GM18511 (cell line): ENCODE results near the gene SLC7A14.

Experiments used
- ATAC-seq: cut with Tn5 transposase; IDR thresholded peaks from one replicate; pipeline ENCODE4 v1.9.1; 2021; ENCODE audit warnings: mild to moderate bottlenecking, moderate library complexity; ENCODE audit not compliant: unreplicated experiment

Gene SLC7A14

GRCh38 chr3:170500462-170500861, 85.4 kb downstream of the SLC7A14 start:
- no peak for ATAC-seq

GRCh38 chr3:170499562-170500156, 86.2 kb downstream of the SLC7A14 start:
- ATAC-seq, result no peak

- ATAC-seq, result no peak
These were observed 88.4 kb downstream of the SLC7A14 start for GRCh38 chr3:170497207-170498095.

GRCh38 chr3:170496868-170497140, 89.1 kb downstream of the SLC7A14 start:
- no peak for ATAC-seq

- ATAC-seq, result no peak
These were observed 89.6 kb downstream of the SLC7A14 start for GRCh38 chr3:170496026-170496867.

- ATAC-seq, result no peak
These were observed 91.1 kb downstream of the SLC7A14 start for GRCh38 chr3:170494766-170495165.

GRCh38 chr3:170493712-170494182, 92.1 kb downstream of the SLC7A14 start:
- ATAC-seq, result no peak

- no peak for ATAC-seq
These were observed 94.0 kb downstream of the SLC7A14 start for GRCh38 chr3:170491901-170492300.

- ATAC-seq, result no peak
These were observed 94.9 kb downstream of the SLC7A14 start for GRCh38 chr3:170490828-170491560.

GRCh38 chr3:170488802-170489201, 97.1 kb downstream of the SLC7A14 start:
- no peak for ATAC-seq

GRCh38 chr3:170487031-170487430, 98.8 kb downstream of the SLC7A14 start:
- ATAC-seq, result no peak

GRCh38 chr3:170486398-170486797, 99.5 kb downstream of the SLC7A14 start:
- no peak for ATAC-seq

- no peak for ATAC-seq
These were observed 100.2 kb downstream of the SLC7A14 start for GRCh38 chr3:170485696-170486095.

- ATAC-seq, result no peak
These were observed 100.6 kb downstream of the SLC7A14 start for GRCh38 chr3:170485294-170485693.

- ATAC-seq, result no peak
These were observed 101.0 kb downstream of the SLC7A14 start for GRCh38 chr3:170484869-170485268.

- ATAC-seq, result no peak
These were observed 102.2 kb downstream of the SLC7A14 start for GRCh38 chr3:170483485-170484262.

- no peak for ATAC-seq
These were observed 103.7 kb downstream of the SLC7A14 start for GRCh38 chr3:170482199-170482598.

- no peak for ATAC-seq
These were observed 105.8 kb downstream of the SLC7A14 start for GRCh38 chr3:170480111-170480510.

- ATAC-seq, result no peak
These were observed 108.5 kb downstream of the SLC7A14 start for GRCh38 chr3:170477395-170477794.

- ATAC-seq, result no peak
These were observed 109.6 kb downstream of the SLC7A14 start for GRCh38 chr3:170476291-170476690.
